Stimulated activated CD4-positive, alpha-beta T cell treated with anti-CD3 and anti-CD28 coated beads, TNF-alpha, amount 100 ng/mL, for 4 hours (primary cell): Measurements from ENCODE around the gene SNHG17.
"Not testable (repeated sequence)": the region's sequence is repeated elsewhere in the genome, so short reads cannot be mapped to it uniquely, and the experiment has no call there.

Experiments used
- DNase-seq, 3 experiments: peaks; one replicate each; pipeline ENCODE4 v3.0.0-alpha.2; 2020; ENCODE audit warnings: low read depth in 3 of 3

Gene SNHG17

DNA sequence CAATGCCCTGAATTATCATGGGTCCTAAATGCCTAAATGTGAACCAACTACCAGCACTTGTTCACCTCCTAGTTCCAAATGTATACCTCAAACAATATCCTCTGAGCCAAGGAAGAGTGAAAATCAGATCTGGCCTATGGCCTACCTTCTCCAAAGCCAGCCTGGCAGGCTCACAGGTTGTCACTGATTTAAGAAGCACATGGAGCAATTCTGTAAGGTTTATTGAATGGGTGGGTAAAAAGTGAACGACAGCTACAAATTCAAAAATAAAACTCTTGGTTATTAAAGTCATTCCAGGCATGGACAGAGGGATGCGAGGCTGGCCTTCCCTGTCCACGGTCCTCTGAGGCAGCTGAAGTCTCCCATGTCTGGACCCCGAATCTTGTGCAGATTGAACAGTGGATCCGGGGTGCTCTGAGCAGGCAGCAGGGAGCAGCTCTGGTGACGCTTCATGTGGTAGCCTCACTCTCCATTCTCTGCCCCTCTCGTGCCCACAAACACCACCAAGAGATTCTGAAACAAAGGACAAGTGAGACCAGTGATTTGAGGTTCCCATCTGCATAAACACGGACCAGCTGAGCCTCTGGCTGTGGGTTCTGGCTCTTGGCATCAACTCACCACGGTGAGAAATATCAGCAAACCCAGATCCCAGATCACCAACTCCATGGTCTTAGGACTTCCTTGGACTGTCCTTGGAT, 14.6 kb downstream of the SNHG17 start:
- DNase-seq: no peak

DNA sequence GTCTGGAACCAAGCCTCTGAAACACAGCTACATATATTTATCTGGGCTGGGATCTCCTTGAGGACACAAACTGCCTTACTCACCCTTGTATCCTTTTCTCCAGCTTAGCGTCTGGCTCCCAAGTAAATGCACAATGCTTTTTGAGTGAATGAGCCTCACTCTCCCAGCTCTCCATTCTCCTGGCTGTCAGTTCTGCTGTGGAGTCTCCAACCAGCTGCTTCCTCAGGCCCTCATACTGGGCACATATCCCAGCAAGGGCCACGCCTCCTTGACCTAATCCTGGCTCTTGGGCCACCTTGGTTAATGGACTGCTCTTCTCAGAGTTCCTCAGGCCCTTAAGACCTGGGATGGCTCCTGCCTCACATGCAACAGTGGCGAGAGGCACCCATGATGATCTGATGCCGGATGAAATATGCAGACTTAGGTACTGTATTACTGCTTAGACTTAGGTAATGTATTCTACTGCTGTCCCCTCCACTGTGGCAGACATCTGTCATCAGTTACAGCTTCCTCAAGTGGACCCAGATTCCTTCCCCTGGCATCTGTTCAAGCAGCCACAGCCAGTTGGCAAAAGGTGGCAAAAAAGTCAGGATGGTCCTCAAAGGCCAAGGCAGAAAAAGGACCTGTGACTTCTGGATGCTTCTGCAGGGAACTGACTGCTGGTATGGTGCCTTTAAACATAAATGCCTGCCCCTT, 16.5 kb downstream of the SNHG17 start:
- no peak for DNase-seq

DNA sequence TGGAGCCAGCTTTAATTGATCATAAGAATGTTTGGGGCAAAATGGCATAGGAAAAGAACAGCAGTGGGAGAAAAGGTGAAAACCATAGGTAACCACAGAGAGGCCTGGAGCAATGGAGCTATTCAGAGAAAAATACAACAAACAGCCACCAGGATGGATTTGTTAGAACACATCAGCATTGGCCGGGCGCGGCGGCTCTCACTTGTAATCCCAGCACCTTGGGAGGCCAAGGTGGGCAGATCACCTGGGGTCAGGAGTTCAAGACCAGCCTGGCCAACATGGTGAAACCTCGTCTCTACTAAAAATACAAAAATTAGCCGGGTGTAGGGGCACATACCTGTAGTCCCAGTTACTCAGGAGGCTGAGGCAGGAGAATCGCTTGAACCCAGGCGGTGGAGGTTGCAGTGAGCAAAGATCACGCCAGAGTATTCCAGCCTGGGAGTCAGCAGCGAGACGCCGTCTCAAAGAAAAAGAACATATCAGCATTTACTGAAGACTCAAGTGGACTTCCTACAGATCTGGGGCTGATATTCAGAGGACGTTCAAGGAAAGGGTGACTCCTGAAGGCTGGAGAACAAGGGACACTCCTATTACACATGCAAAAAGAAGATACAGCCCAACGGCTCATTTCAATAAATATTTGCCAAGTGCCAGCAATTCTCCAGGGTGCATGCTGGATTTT, 20.2 kb downstream of the SNHG17 start:
- DNase-seq: no peak

DNA sequence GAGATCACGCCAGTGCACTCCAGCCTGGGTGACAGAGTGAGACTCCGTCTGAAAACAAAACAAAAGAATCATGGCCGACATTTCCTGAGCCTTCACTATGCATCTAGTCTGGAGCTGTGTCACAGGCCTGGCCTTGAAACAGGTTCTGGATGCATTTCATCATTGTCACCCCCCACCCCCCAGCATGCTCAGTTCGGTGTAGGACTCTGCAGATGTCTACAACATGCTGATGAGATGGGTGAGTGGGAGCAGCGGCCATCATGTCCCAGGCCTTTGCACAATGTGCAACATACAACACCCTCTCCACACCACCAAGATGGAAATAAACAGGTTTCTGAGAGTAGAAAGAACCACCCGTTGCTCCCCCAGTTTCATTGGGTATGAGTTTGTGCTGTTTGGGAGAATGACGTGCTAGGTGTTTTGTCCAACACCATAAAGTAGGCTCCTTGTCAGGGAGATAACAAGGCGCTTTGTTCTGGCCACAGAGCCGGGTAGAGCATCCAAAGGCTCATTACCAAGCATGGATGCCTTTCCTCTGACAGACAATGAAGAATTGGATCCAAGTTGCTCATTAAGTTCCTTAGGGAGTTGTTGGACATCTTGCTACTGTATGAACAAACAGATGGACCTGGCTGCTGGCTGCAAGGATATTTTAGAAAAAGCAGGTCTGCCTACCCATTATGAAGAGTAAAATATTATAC, 22.1 kb downstream of the SNHG17 start:
- no peak for DNase-seq

DNA sequence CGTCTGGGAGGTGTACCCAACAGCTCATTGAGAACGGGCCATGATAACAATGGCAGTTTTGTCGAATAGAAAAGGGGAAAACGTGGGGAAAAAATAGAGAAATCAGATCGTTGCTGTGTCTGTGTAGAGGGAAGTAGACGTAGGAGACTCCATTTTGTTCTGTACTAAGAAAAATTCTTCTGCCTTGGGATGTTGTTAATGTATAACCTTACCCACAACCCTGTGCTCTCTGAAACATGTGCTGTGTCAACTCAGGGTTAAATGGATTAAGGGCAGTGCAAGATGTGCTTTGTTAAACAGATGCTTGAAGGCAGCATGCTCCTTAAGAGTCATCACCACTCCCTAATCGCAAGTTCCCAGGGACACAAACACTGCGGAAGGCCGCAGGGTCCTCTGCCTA, 27.3 kb downstream of the SNHG17 start:
- DNase-seq: not testable (repeated sequence)

DNA sequence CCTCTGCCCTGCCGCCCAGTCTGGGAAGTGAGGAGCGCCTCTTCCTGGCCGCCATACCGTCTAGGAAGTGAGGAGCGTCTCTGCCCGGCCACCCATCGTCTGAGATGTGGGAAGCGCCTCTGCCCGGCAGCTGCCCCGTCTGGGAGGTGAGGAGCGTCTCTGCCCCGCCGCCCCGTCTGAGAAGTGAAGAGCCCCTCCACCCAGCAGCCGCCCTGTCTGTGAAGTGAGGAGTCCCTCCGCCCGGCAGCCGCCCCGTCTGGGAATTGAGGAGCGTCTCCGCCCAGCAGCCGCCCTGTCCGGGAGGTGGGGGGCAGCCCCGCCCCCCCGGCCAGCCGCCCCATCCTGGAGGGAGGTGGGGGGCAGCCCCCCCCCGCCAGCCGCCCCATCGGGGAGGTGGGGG, 27.8 kb downstream of the SNHG17 start:
- no peak for DNase-seq

DNA sequence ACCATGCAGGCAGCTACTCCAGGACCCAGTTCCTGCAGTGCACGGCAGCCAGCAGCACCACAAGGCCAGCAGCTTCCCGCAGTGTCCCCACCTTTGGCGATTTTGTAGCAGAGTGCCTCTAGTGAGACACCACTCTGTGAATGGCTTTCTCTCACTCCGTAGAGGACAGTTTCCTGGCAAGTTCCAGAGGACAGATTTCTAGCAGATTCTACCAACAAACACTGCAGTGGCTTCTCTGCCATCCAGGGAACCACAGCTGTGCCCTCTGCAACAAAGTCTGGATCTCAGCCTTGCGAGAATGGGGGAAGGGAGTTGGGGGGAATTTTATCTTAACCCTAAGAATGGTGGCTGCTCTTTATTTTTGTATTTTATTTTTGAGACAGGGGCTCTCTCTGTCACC, 28.7 kb downstream of the SNHG17 start:
- no peak for DNase-seq

DNA sequence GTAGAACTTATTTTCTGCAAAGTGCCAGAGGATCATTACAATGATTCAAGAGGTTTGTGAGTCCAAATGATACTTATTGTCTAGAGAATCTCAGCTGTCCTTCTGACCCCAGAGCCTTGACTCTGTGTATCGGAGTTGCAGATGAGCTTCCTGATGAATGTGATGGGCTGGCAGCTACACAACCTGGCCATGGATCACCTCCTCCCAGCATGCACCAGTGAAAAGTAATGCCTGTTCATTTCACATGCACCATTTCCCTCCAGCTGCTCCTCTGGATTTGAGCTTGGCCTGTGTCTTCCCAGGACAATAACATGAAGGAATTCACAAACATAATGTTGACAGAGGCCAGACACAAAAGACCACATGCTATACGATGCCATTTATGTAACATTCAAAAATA, 30.0 kb downstream of the SNHG17 start:
- DNase-seq: no peak

DNA sequence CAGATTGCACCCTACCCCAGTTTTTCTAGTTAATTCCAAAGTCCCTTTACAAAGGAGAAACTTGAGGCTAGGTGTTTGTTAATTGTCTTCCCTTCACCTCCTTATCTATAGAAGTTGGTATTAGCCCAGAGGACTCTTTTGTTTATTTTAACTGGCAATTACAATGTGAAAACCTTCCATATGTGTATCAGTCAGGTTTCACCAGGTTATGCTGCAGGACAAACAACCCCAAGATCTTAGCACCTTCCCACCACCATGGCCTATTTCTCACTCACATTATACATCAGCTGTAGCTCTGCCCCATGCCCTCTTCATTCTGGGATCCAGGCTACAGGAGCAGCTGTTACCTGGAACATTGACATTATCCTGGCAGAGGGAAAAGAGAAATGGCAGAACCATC, 31.1 kb downstream of the SNHG17 start:
- DNase-seq: no peak

DNA sequence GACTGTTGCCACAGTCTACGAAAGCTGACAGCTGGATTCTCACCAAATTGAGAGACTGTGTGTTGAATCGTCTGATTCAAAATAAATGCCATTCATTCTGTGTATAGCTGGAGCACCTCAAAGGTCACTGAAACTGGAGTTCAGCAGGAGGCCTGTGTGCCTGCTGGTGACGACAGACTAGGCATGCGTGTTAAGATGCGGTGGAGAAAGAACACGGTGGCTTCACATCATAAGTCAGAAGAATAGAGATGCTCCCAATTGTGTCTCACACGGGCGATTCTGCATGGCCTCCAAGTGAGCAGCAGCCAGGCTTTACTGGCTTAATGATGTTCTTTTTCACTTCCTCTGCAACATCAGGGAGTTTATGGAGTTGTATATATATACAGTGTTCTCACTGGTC, 32.3 kb downstream of the SNHG17 start:
- no peak for DNase-seq

DNA sequence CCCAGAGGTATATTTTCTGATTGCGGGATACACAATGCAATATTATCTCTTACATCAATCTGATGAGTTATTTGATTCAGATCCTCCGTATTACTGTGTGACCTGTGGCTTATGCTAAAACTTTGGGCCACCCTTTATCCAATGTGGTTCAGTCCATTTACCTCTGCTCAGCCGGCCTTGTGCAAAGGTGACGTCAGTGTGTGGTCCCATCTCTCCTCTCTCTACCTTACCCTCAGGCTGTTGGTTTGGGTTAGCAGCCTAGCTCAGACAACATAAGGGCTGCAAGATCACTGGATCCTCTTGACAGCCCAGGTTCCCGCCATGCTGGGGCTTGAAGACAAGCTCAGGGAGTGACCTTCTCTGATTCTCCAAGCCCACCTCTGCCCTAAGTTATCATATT, 33.0 kb downstream of the SNHG17 start:
- no peak for DNase-seq

DNA sequence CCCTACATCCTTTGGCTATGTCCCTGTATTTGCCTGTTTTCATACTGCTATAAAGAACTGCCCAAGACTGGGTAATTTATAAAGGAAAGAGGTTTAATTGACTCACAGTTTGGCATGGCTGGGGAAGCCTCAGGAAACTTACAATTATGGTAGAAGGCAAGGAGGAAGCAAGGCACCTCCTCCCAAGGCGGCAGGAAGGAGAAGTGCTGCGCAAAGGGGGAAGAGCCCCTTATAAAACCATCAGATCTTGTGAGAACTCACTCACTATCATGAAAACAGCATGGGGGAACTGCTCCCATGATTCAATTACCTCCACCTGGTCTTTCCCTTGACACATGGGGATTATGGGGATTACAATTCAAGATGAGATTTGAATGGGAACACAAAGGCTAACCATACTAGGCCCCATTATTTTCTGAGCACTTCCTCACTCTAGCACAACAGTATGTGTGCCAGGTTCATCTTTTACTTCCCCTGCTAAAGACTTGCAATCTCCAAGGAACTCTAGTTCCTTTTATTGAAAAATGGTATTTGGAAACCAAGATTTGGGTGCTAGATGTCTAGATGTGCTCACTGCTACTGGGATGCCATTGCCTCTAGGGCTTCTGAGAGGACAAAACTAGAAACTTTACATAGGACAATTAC, 39.3 kb downstream of the SNHG17 start:
- DNase-seq: not testable (repeated sequence)

DNA sequence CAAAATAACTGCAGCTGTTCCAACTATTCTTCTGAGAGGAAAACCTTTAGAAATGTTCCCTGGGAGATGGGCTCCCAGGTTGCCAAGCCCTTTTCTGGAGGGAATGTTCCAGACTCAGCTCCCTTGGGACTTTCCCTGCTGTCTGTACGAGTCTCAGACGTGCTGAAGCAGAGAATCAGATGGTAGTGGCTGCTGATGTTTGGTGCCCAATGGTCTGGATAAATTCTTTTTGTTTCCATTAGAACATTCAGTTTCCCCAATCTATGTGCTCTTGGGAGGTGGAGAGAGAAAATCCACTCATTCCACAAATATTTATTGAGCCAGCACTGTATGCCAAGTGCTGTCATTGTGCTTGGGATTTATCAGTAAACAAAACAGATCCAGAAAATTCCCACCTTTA, 40.0 kb downstream of the SNHG17 start:
- DNase-seq: no peak

DNA sequence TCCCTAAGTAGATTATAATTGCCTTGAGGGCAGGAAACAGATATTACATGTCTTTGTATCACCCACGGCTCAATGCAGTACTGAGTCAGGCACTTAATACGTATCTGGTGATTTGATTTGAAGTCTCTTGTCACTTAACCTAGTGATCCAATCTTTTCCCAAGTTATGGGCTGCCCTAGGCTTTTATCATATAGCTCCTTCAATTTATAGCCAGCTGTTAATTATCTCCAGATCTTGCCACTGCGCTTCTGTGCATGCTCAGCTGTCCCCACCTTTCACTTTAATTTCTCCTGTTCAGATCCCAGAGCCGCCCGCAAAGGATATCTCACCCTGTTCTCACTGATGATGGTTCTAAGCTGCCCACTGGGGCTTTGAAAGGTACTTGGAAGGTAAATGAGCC, 41.9 kb downstream of the SNHG17 start:
- no peak for DNase-seq

DNA sequence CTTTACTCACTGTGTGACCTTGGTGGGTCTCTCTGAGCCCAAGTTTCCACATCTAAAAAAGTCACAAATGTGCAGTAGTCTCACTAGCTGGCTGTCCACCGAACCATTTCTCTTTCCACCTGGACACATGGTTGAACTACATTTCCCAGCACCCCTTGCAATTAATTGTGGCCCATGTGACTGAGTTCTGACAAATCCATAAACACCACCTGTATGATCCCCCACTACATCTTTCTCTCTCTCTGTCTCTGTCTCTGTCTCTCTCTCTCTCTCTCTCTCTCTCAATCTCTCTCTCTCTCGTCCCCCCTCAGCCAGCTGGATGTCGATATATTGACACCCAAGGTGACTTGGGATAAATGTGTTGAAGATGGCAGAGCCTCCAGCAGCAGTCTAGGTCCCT, 42.8 kb downstream of the SNHG17 start:
- DNase-seq: no peak

DNA sequence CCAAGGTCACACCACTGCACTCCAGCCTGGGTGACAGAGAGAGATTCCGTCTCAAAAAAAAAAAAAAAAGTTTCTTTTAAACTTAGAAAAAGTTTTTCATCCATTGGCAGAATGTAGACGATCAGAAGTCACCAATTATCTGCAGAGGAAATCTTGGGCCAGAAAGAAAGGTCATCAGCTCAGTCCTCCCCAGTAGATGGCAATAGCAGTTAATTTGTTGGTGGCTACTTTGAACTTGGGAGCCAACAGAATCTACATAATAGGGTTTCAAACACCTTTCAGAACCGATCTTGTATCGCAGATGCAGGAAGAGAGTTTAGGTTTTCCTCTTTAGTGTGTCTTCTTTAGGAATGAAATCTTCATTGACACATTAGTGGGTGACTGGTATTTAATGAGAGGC, 47.2 kb downstream of the SNHG17 start:
- DNase-seq: no peak

DNA sequence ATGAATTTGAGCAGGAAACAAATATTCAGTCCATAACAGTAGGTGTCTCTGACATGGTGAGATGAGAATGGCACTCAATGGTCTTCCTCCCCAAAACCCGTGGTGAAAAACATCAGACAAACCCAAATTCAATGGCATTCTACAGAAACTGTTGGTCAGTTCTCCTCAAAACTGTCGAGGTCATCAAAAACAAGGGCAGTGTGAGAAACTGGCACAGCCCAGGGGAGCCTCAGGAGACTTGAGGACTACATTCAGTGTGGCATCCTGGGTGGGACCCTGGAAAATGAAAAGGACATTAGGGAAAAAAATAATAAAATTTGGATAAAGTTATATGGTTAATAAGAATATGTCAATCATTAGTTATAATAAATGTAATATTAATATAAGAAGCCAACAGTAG, 48.3 kb downstream of the SNHG17 start:
- DNase-seq: no peak

DNA sequence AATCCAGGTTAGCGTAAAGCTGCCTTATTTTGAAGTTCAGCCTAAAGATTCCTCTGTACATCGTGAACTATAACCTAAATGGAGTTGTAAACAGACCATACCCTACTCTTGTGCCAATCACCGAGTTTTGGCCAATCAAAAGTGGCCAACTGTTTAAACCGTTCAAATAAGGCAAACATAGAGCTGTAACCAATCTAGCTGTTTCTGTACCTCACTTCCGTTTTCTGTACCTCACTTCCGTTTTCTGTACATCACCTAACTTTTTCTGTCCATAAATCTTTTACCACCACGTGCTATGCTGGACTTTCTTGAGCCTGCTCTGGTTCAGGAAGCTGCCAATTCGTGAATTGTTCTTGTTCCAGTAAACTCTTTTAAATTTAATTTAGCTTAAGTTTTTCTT, 49.1 kb downstream of the SNHG17 start:
- no peak for DNase-seq

DNA sequence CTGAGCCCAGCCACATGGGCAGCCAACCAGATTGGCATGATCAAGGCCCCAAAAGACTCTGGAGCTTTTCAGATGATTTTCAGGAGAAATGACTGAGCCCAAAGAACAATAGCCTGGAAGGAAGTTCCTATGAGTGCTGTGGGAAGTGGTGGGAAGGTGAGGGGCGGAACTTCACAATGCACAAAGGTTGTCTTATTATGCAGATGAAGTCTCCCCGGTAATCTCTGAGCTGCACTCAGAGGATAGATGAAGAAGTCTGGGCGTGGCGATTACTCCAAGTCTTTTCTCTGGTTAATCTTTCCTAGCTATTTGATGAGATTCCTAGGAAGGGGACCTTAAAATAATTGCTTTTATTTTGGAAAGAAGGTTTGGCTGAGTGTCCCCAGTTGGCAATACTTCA, 52.0 kb downstream of the SNHG17 start:
- DNase-seq: no peak

DNA sequence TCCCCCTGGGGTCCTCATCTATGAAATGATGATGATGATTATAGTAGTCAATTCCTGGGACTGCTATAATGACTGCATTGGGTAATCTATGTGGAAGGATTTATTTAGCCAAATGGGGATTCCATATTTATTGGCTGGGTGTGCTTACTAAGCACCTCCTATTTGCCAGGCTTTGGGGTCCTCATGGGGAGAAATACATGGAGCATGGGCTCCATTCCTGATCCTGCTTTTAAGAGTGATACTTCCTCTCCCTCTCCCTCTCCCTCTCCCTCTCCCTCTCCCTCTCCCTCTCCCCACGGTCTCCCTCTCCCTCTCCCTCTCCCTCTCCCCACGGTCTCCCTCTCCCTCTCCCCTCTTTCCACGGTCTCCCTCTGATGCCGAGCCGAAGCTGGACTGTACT, 57.3 kb downstream of the SNHG17 start:
- not testable (repeated sequence) for DNase-seq

DNA sequence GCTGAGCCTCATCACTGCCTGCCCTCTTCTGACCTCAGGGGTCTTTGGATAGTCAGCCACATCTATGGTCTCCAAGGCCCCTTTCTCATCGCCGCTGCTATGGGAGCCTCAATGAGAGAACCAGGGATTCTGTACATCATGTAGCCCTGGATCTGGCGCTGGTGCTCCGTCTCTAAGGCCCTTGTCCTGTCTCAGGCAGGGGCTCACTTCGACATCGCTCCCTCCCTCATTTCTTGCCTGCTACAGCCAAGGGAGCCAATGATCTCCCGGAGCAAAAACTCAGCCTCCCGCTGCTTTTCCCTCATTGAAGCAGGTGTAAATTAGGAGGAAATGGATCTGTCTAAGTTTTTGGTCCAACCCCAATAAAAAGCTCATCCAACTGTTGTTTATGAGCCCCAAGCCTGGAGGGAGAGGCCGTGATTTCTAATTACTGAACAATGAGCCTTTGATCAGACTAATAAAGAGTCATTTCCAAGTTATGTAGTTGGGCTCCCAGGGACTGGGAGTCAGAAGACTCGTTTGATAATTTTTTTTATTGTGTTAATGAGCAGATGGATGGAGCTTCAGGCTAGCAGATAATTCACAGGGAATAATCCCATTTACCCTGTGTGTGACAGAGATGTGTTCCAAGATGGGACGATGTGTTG, 58.0 kb downstream of the SNHG17 start:
- no peak for DNase-seq

DNA sequence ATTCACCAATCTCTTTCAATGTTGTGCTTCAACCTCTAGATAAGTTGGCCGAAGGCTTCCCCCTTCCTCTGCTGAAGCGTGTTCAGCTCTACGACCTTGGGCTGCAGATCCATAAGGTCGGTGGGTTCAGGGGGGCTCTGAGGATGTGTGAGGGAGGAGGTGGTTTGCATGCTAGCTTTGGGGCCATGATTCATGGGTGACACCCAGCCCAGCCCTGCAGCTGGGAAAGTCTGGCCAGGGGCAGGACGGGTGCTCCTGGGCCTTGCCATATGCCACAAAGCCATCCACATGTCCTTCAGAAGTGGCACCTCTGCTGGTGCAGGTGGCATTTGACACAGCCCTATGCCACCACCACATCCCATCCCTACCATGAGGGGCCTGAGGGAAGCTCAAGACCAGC, 61.2 kb downstream of the SNHG17 start:
- no peak for DNase-seq
